Stimulated activated CD4-positive, alpha-beta T cell treated with anti-CD3 and anti-CD28 coated beads, Interleukin-15, amount 100 ng/mL, for 1 hour (primary cell): Measurements from ENCODE around the gene CCDC188.

Experiments
- DNase-seq, 2 donors: peaks; one replicate each; pipeline ENCODE4 v3.0.0-alpha.2; 2020; ENCODE audit warnings: low read depth in 1 of 2, low spot score in 1 of 2

The CCDC188 gene

GRCh38 chr22:20123366-20124082, 27.3 kb downstream of the CCDC188 start:
- DNase-seq, result no peak

GRCh38 chr22:20121856-20122415, 28.9 kb downstream of the CCDC188 start:
- no peak for DNase-seq

GRCh38 chr22:20118300-20119020, 32.4 kb downstream of the CCDC188 start:
- DNase-seq, result no peak

GRCh38 chr22:20117633-20118299, 33.1 kb downstream of the CCDC188 start:
- peak in 1 of 2 donors; percentile 57 for DNase-seq

GRCh38 chr22:20116951-20117632, 33.8 kb downstream of the CCDC188 start, which contains the start of gene TRMT2A:
Gene TRMT2A, minus strand, starts transcription at chr22:20117226. Its CDS starts 320 bp downstream, at chr22:20116906.
- DNase-seq, result peak; percentile 95 to 96

- no peak for DNase-seq
Observed at GRCh38 chr22:20116376-20116950, 34.4 kb downstream of the CCDC188 start.

- no peak for DNase-seq
Observed at GRCh38 chr22:20115691-20116375, 35.0 kb downstream of the CCDC188 start, which contains the start of gene RANBP1. Gene RANBP1, plus strand, starts transcription at chr22:20116104. Its CDS starts 81 bp downstream, at chr22:20116185.

GRCh38 chr22:20114506-20115475, 36.1 kb downstream of the CCDC188 start:
- DNase-seq, result no peak

GRCh38 chr22:20113551-20114310, 37.1 kb downstream of the CCDC188 start:
- DNase-seq, result no peak

GRCh38 chr22:20112623-20113511, 38.0 kb downstream of the CCDC188 start:
- no peak for DNase-seq

- no peak for DNase-seq
Observed at GRCh38 chr22:20111689-20112622, 38.9 kb downstream of the CCDC188 start.

- no peak for DNase-seq
Observed at GRCh38 chr22:20111045-20111688, 39.7 kb downstream of the CCDC188 start.

GRCh38 chr22:20110359-20110985, 40.4 kb downstream of the CCDC188 start:
- DNase-seq, result no peak

GRCh38 chr22:20109411-20110358, 41.2 kb downstream of the CCDC188 start:
- DNase-seq, result no peak
